HEK293 (cell line): Measurements from ENCODE around the gene HRCT1.

Experiments
- ZNF311 ChIP-seq: fragments of 450-650 bp; formaldehyde crosslinking; IDR thresholded peaks from 2 replicates; pipeline ENCODE4 v1.5.1; 2017; ENCODE audit warnings: missing biosample characterization, missing genetic modification characterization, borderline replicate concordance
- ZNF747 ChIP-seq: fragments of 450-650 bp; formaldehyde crosslinking; IDR thresholded peaks from 2 replicates; pipeline ENCODE4 v1.5.1; 2016; ENCODE audit warnings: missing biosample characterization, missing genetic modification characterization
- TF ChIP-seq, protein P1 (sequence below): fragments of 450-650 bp; formaldehyde crosslinking; IDR thresholded peaks from 2 replicates; pipeline ENCODE4 v1.5.1; 2016; ENCODE audit warnings: missing biosample characterization, missing genetic modification characterization
- TF ChIP-seq, protein P2 (sequence below): fragments of 450-650 bp; formaldehyde crosslinking; IDR thresholded peaks from 2 replicates; pipeline ENCODE4 v1.5.1; 2016; ENCODE audit warnings: missing biosample characterization, missing genetic modification characterization
- TF ChIP-seq, protein P3 (sequence below): fragments of 450-650 bp; formaldehyde crosslinking; IDR thresholded peaks from 2 replicates; pipeline ENCODE4 v1.5.1; 2016; ENCODE audit warnings: missing biosample characterization, missing genetic modification characterization

DNA sequence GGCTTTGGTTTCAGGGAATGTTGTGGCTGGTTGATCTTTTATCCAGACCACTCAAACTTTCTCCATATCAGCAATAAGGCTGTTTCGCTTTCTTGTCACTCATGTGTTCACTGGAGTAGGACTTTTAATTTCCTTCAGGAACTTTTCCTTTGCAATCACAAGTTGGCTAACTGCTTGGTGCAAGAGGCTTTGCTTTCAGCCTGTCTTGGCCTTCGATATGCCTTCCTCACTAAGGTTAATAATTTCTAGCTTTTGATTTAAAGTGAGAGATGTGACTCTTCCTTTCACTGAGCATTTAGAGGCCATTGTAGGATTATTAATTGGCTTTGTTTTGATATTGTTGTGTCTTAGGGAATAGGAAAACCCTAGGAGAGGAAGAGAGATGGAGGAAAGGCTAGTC lies 7.0 kb upstream of the HRCT1 start:
- no peak for TF ChIP-seq ZNF747 (tag by site-specific recombination)
- TF ChIP-seq, protein P1, sequence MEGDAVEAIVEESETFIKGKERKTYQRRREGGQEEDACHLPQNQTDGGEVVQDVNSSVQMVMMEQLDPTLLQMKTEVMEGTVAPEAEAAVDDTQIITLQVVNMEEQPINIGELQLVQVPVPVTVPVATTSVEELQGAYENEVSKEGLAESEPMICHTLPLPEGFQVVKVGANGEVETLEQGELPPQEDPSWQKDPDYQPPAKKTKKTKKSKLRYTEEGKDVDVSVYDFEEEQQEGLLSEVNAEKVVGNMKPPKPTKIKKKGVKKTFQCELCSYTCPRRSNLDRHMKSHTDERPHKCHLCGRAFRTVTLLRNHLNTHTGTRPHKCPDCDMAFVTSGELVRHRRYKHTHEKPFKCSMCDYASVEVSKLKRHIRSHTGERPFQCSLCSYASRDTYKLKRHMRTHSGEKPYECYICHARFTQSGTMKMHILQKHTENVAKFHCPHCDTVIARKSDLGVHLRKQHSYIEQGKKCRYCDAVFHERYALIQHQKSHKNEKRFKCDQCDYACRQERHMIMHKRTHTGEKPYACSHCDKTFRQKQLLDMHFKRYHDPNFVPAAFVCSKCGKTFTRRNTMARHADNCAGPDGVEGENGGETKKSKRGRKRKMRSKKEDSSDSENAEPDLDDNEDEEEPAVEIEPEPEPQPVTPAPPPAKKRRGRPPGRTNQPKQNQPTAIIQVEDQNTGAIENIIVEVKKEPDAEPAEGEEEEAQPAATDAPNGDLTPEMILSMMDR: no peak
- TF ChIP-seq ZNF311 (tag by site-specific recombination): no peak
- TF ChIP-seq, protein P2, sequence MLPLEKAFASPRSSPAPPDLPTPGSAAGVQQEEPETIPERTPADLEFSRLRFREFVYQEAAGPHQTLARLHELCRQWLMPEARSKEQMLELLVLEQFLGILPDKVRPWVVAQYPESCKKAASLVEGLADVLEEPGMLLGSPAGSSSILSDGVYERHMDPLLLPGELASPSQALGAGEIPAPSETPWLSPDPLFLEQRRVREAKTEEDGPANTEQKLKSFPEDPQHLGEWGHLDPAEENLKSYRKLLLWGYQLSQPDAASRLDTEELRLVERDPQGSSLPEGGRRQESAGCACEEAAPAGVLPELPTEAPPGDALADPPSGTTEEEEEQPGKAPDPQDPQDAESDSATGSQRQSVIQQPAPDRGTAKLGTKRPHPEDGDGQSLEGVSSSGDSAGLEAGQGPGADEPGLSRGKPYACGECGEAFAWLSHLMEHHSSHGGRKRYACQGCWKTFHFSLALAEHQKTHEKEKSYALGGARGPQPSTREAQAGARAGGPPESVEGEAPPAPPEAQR (tag by site-specific recombination): no peak
- TF ChIP-seq, protein P3, sequence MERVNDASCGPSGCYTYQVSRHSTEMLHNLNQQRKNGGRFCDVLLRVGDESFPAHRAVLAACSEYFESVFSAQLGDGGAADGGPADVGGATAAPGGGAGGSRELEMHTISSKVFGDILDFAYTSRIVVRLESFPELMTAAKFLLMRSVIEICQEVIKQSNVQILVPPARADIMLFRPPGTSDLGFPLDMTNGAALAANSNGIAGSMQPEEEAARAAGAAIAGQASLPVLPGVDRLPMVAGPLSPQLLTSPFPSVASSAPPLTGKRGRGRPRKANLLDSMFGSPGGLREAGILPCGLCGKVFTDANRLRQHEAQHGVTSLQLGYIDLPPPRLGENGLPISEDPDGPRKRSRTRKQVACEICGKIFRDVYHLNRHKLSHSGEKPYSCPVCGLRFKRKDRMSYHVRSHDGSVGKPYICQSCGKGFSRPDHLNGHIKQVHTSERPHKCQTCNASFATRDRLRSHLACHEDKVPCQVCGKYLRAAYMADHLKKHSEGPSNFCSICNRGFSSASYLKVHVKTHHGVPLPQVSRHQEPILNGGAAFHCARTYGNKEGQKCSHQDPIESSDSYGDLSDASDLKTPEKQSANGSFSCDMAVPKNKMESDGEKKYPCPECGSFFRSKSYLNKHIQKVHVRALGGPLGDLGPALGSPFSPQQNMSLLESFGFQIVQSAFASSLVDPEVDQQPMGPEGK (tag by site-specific recombination): no peak
